Hypothalamus (tissue), 51 donors: ENCODE data around the gene PTPN9.
"Not testable (repeated sequence)": the region's sequence is repeated elsewhere in the genome, so short reads cannot be mapped to it uniquely, and the experiment has no call there.

Experiments
- DNase-seq, 51 donors: peaks; one replicate each; lab custom pipeline; 2025; lab: John Stamatoyannopoulos, UW

PTPN9 gene

GRCh38 chr15:75578948-75579920 is at the start of gene PTPN9:
Gene PTPN9 (minus strand): TSS chr15:75579315. CDS start chr15:75578776, 539 bp downstream.
- DNase-seq: peak; percentile 37 to 89 (median 73)

GRCh38 chr15:75625542-75626347 is 46.6 kb upstream of the PTPN9 start, which contains the start of gene SNUPN:
Gene SNUPN (minus strand): TSS chr15:75625725. CDS start chr15:75621051, 4,674 bp downstream.
- peak; percentile 57 to 95 (median 89) for DNase-seq

DNA sequence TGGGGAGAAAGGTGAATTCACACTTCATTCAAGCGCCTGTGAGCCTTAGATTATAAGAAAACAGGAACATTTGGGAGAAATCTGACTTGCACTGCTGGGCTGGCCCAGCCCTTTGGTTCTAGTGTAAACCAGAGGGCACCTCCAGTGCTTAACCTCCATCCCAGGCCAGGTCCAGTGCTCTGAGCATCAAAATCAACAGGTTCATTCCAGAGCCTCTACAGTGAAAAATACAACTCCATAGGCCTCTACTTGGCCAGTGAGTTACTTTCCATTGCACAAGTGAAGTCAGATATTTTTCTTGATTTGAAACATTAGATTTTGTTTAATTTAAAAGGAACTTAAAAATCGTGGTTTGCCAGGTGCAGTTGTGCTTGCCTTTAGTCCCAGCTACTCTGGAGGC is 43.4 kb upstream of the PTPN9 start:
- no peak for DNase-seq

- DNase-seq: peak in 17 of 51 donors; percentile 7 to 40 (median 15)
Observed at GRCh38 chr15:75620841-75621391, 41.8 kb upstream of the PTPN9 start.

DNA sequence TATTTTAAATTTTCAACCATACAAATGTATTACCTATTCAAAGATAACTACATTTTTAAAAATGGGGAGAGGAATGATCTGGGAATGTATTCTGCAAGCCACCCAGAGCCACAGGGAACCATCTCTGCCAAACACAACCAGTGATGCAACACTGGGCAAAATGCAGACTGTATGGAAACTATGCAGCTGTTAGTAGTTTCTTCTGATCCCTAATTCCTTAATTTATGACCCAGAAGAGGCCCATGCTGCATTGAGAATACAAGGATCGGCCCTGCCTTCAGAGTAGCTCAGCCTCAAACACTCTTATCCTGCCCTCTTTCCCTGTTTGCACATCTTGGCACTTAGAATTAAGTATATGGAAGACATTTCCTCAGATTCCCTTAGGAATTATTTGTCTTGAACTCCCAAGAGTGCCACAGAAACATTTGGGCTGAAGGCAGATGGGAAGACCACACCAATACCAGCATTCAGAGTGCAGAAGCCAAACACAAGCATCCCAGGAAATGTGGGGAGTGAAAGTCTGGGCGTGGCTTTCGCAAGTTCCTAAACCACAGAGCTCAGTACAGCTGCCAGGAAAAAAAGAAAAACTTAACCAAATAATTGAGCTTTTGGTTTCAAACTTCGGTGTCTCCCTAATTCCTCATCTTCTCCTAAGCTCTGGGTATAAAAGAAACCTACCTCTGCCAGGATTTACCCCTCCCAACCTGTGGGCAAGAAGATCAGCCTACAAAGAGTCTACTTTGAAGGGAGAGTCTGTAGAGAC is 41.1 kb upstream of the PTPN9 start:
- DNase-seq: no peak

DNA sequence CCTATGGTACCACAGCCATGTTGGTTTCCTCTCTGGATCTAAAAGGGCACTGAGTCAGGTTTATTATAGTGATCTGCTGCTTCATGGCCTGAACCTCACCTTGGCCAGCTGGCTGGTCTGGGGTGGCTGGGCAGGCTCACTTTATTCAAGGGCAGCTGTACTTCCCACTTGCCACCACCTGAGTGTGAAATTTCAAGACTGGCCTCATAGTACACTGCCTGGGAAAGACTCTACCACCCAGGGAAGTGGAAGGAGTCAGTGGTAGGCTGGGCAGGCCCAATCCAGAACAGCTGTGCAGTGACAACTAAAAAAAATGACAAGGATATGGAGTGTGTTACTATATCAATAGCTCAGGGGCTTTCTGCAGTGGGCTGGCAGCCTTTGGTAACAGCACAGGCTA is 37.7 kb upstream of the PTPN9 start:
- DNase-seq: no peak

- DNase-seq: no peak
Observed at GRCh38 chr15:75606711-75607699, 27.9 kb upstream of the PTPN9 start.

DNA sequence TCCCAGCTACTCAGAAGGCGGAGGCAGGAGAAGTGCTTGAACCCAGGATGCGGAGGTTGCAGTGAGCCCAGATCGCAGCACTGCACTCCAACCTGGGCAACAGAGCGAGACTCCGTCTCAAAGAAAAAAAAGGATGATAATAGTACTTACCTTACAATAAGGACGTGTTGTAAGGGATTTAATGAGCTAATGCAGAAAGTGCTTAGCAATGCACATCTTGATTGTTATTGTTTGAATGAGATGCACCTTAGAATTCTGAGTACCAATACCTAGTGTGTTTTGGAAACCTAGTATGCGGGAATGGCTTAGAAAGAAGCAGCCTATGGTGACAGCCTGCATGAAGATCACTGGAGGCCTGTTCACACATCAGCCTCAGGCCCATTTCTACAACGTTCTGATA is 26.9 kb upstream of the PTPN9 start:
- no peak for DNase-seq

GRCh38 chr15:75599401-75599800 is 20.3 kb upstream of the PTPN9 start:
- peak in 1 of 51 donors; percentile 15 for DNase-seq

DNA sequence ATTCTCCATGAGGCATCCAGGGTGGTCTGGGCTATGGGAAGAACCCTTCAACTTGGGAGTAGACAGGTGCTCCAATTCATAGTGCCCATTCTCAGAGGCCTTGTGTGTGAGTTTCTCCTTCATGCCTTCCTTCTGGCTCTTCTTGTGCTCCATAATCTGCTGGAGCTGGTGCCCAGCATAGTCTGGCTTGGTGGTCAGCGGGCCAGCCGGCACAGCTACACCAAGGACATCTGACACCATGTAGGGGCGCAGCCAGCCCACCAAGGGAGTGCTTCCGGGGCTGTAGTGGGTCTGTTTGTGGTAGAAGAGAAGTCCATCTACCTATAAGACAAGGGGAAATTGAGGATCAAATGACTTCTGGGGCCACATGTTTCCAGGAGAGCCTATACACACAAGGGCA is 19.2 kb upstream of the PTPN9 start:
- no peak for DNase-seq

- no peak for DNase-seq
Observed at GRCh38 chr15:75597667-75598341, 18.7 kb upstream of the PTPN9 start.

DNA sequence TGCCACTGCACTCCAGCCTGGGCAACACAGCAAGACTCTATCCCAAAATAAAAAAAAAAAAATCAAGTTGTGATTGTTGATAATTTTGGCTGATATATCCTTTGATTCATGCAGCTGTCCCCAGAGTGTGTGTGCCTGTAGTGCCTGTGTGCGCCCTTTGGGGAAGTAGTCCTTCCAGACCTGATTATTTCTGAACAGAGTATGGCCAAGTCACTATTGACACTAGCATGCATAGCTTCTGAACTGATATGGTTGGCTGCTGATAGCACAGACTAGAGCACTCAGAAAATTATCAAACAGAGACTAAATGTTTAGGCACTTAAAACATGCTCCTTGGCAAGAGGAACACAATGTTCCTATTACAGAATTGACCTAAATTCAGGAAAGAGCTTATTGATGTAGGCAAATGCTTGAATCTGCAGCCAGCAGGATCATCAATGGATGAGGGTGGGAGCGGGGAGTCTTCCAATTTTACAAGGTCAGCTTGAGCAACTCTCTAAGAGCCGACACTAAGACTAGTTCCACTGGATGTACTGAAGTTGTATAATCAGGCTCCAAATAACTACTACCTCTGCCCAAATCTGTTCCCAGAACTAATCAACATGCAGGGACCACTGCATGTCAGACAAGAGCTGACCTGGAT is 17.7 kb upstream of the PTPN9 start:
- peak in 2 of 51 donors; percentile 6 to 42 for DNase-seq

DNA sequence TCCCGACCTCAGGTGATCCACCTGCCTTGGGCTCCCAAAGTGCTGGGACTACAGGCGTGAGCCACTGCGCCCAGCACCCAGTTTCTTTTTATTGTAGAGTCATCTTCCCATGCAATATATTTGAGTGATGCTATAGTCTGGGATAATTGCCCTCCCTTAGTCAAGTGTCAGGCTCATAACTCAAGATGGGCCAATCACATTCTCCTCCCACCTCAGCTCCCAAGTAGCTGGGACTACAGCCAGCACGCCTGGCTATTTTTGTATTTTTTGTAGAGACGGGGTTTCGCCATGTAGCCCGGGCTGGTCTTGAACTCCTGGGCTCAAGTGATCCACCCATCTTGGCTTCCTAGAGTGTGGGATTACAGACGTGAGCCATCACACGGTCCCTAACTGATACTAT is 15.2 kb upstream of the PTPN9 start:
- no peak for DNase-seq

GRCh38 chr15:75591655-75592364 is 12.7 kb upstream of the PTPN9 start:
- DNase-seq: no peak

DNA sequence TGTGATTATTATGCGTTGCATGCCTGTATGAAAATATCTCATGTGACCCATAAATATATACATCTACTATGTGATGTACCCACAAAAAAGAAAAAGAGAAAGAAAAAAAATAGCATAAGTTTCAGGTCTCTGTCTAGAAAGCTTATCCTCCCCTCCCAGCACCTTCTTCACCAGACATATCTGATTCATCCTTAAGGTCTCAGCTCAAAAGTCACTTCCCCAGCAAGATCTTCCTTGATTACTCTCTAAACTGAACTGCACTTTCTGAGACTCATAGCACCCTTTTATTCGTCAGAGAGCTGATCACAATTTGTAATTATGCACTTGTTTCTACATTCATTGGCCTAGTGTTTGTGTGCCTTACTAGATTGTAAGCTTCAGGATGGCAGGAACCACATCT is 11.1 kb upstream of the PTPN9 start:
- no peak for DNase-seq

- no peak for DNase-seq
Observed at GRCh38 chr15:75589071-75589470, 10.0 kb upstream of the PTPN9 start.

DNA sequence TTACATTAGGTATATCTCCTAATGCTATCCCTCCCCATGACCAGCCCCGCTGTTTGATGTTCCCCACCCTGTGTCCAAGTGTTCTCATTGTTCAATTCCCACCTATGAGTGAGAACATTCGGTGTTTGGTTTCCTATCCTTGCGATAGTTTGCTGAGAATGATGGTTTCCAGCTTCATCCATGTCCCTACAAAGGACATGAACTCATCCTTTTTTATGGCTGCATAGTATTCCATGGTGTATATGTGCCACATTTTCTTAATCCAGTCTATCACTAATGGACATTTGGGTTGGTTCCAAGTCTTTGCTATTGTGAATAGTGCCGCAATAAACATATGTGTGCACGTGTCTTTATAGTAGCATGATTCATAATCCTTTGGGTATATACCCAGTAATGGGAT is 7.3 kb upstream of the PTPN9 start:
- not testable (repeated sequence) for DNase-seq
